LHCN-M2 (cell line): Measurements from ENCODE around the gene DGKQ. TPM values are rescaled to one million over a fixed set of nuclear protein-coding genes. Genes with fewer than 3 reads are reported as not detected.
A peak's percentile ranks its signal among the peaks of the same experiment; 100 is the strongest.

ENCODE experiments used
- DNase-seq: peaks from one replicate; pipeline ENCODE4 v3.0.0-alpha.2; 2012; ENCODE audit warnings: low read depth
- total RNA-seq: library from RNA; depleted of rRNA; stranded (reverse); fragments of >200 nt; gene quantifications from 2 replicates; pipeline ENCODE4 v1.2.3, GENCODE V29; 2014

DGKQ gene
- total RNA-seq, 1 experiment from 2014 or later = 15.8 TPM

DNA sequence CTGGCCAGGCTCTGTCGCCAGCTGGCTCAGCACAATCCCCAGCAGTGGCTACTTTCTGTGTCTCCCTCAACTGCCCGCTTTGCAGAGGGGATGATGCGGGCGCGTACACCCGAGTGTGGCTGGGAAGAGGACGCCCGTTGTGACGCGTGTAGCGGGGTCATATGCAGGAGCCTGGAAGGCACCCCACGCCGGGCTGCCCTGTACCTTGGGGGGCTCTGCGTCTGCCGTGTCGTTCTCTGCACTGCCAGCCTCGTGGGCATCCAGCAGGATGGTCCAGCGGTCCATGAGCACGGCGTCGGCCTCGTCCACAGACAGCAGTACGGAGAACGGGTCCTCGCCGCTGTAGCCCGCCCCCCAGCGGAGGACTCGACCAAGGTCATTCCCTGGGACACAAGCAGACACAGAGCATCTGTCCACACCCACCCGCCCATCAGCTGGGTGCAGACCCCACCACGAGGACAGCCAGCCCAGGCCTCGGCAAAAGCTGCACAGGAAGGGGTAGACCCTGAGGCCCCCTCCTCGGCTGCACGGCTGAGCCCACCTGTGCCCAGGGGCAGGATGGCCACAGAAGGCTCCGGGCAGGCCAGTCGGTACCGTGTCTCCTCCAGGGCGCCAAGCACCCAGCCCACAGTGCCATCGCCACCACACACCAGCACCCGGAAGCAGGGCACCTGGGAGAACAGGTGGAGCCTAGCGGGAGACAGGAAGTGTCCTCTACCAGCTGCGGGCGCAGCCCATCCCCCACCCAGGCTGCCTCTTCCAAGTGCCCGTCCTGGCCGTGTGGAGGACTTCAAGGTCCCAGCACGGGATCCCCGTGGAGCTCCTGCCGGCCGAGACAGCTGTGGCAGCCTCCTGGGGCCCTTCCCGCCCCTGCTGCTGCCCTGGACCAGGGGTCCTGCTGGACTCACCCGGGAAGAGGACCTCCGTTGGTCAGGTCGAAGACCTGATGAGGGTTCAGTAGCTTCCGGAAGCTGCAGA is 10.8 kb downstream of the DGKQ start:
- DNase-seq = no peak

GRCh38 chr4:961351-962230 is 11.8 kb downstream of the DGKQ start:
- no peak for DNase-seq

- DNase-seq = no peak
Measured at GRCh38 chr4:960636-961350, 12.6 kb downstream of the DGKQ start.

DNA sequence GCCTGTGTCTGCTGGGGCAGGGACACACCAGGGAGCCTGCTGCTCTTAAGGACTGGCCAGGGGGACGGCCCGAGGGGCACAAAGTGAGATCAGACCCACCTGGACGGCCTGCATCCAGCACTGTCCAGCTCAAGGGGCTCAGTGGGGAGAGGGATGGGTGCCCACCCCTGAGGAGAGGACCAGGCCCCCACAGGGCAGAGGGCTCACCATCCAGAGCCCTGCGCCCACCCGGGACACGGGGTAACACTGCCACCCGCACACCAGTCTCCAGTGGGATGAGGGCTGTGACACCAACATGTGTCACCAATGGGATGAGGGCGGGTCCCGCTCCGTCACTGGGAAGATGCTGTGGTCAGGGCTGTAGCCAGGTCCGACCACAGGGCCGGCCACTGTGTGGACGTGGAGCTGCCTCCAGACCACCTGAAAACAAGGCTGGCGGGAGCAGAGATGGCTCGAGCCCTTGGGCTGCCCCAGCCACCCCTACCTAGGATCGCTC is 13.2 kb downstream of the DGKQ start:
- no peak for DNase-seq

DNA sequence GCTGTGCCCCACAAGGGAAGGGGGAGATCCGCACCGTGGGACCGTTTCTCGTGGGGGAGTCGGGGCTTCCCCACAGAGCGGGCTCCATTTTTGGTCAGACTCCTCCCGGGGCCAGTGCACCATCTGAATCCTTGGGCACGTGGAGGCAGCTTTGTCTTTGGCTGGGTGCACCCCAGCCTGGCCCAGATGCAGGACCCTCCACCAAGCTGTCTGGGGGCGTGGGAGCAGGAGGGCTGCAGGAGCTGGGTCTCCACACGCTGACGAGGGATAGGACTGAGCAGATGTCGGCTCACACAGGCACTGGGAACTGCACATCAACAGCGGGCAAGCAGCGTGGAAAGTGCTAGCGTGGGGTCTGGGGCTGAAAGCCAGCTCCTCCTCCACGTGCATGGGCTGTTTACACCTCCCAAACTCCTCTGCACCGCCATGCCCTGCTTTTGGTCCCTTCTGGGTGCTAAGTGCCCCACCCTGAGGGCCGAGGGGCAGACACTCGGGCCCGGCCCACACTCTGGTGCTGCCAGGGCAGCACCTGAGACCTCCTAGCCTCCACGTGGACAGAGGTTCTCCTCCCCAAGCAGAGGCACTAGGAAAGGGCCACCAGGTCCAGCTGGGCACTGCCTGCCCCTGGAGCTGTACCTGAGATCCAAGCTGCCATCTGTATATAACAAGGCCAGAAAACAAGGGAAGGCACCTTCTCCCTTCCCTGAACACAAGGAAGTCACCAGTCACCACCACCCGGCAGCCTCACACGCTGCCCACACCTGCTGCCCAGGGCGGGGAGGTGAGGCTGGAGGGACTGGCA is 13.8 kb downstream of the DGKQ start:
- no peak for DNase-seq

DNA sequence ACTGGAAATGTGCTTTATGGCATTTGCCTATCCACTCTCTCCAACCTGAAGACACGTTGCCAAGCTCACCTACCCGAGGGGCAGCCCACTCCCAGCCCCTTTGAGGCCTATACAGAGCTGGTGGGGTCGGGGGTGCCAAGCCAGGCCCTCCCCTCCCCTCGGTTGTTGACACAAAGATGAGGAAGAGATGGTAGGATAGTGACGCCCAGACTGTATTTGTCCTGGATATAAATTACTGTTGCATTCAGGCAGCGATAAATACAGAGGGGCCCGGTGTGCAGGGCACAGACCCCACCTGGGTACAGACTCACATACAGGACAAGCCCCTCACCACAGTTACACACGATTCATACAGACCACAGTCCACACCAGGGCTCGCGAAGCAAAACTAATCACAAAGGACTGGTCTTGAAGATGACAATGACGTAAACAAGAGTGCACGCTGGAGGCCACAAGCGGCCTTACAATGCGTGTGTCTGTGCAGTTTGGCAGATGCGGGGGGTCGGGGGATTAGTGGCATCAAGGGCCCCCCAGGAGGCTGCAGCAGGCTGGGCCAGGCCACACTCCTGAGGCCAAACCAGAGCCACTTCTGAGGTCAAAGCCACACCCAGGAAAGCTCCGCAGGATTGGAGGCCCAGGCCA is 14.6 kb downstream of the DGKQ start:
- no peak for DNase-seq

DNA sequence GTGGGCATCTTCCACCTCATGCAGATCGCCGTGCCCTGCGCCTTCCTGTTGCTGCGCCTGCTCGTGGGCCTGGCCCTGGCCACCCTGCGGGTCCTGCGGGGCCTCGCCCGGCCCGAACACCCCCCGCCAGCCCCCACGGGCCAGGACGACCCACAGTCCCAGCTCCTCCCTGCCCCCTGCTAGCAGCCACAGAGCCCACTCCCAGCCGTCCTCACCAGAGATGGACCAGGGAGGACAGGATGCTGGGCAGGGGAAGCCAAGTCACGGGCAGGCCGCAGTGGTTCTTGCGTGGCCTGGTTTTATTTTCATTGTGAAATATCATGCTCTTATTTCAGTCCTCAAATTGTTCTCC is 15.1 kb downstream of the DGKQ start:
- DNase-seq = no peak

GRCh38 chr4:957581-958313 is 15.6 kb downstream of the DGKQ start:
- DNase-seq = no peak

- DNase-seq = no peak
Measured at GRCh38 chr4:957231-957580, 16.2 kb downstream of the DGKQ start.

DNA sequence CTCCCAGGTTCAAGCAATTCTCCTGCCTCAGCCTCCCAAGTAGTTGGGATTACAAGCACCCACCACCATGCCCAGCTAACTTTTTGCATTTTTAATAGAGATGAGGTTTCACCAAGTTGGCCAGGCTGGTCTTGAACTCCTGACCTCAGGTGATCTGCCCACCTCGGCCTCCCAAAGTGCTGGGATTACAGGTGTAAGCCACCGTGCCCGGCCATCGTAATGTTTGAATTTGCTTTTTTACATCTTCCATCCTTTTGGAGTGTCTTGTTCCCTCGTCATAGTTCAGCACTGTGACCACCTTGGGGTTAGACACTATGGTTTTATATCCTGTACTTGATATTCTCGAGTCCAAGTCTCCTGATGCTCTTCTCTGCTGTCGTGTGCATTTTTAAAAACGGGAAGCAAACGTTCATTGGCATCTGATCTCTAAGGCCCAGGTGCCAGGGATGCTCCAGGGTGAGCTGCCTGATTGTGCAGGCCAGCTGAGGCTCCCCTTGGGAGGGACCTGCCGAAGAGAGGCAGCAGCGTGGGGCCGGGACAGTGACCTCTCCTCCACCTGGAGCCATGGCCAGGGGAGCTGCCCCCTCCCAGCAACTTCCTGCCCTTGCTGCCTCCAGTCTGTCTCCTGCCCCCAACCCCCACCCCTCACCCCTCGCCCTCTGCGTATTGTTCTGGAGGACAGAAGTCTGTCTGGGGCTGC is 16.7 kb downstream of the DGKQ start:
- DNase-seq = no peak

DNA sequence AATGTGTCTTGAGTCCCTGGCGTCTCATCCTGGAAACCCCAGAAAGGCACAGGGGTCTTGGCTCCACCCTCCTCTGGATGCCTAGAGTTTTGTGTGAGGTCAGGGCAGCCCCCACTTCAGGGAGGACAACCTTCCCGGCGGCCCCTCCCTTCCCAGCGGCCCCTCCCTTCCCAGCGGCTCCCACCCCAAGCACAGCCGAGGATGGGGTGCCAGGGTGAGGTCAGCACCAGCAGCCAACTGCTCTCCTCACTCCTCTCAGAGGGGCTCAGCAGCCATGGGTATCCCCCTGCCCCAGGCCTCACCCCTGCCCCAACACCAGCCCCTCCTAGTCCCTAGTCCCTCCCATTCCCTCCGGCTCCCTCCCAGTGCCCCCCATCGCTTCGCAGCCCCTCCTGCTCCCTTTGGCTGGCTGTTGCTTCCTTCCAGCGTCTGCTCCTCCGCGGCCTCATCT is 17.4 kb downstream of the DGKQ start:
- DNase-seq = no peak

- no peak for DNase-seq
Measured at GRCh38 chr4:955161-955921, 18.0 kb downstream of the DGKQ start.

- peak; percentile 62 for DNase-seq
Measured at GRCh38 chr4:954211-955020, 19.0 kb downstream of the DGKQ start.

- no peak for DNase-seq
Measured at GRCh38 chr4:953574-953915, 19.8 kb downstream of the DGKQ start.

GRCh38 chr4:952881-953573 is 20.3 kb downstream of the DGKQ start:
- DNase-seq = no peak

GRCh38 chr4:951594-952468 is 21.5 kb downstream of the DGKQ start:
- no peak for DNase-seq
